Kidney tubule cell (primary cell): ENCODE data around the gene PRR9.

ENCODE experiments used
- DNase-seq: peaks from one replicate; pipeline ENCODE4 v3.0.0-alpha.2; 2018; ENCODE audit warnings: low spot score

The PRR9 gene

GRCh38 chr1:153265457-153265856, 48.1 kb downstream of the PRR9 start:
- no peak for DNase-seq
